B cell (primary cell): Measurements from ENCODE around the gene DAZL.

Experiments used
- CTCF ChIP-seq: fragments of 200-600 bp; IDR thresholded peaks from one replicate; pipeline ENCODE4 v1.8.0; 2022; ENCODE audit warnings: antibody characterized with exemption, mild to moderate bottlenecking
- EZH2 ChIP-seq: IDR thresholded peaks from 2 replicates; pipeline ENCODE4 v1.6.1; 2012; ENCODE audit warnings: borderline replicate concordance, low read depth, mild to moderate bottlenecking, moderate library complexity, low read length; ENCODE audit not compliant: insufficient read depth, poor library complexity, severe bottlenecking

- TF ChIP-seq CTCF (no peak), EZH2 (no peak)
Observed at GRCh38 chr3:16604433-16604832, 790 bp downstream of the DAZL start.
